HEK293 (cell line): Measurements from ENCODE around the gene RCOR3.

Source experiments
- CTCF ChIA-PET: fragments of 350-600 bp; formaldehyde crosslinking; extraction: SDS; loops from one replicate; lab custom pipeline; 2021; ENCODE audit warnings: antibody characterized with exemption; lab: Yijun Ruan, JAX
- POLR2A ChIA-PET: fragments of 300-600 bp; formaldehyde crosslinking; extraction: SDS; loops from one replicate; lab custom pipeline; 2020; ENCODE audit warnings: antibody characterized with exemption, inconsistent platforms; lab: Yijun Ruan, JAX
- H3K27ac ChIP-seq: fragments of 200-500 bp; sonication (Bioruptor generic); 2 replicates; pipeline ENCODE4 v1.5.1; 2014; ENCODE audit warnings: low read depth, low read length, control low read depth, inconsistent platforms; ENCODE audit errors: extremely low read depth
- H3K36me3 ChIP-seq, 2 experiments: fragments of 200-500 bp in 1 of 2; sonication (Bioruptor generic) in 1 of 2; 1 replicate in 1 of 2; 2 replicates in 1 of 2; pipeline ENCODE4 v1.5.1; 2014 to 2017; ENCODE audit warnings: inconsistent platforms in 2 of 2, low read length in 2 of 2; ENCODE audit not compliant: control insufficient read depth in 2 of 2, insufficient read depth in 1 of 2
- H3K4me1 ChIP-seq: fragments of 200-500 bp; sonication (Bioruptor generic); 2 replicates; pipeline ENCODE4 v1.5.1; 2014; ENCODE audit warnings: mild to moderate bottlenecking, low read length, inconsistent platforms; ENCODE audit not compliant: control insufficient read depth, insufficient read depth
- H3K4me3 ChIP-seq: 2 replicates; pipeline ENCODE4 v1.5.1; 2011; ENCODE audit warnings: low read depth, mild to moderate bottlenecking, control low read depth, low read length, moderate library complexity
- H3K9me3 ChIP-seq: fragments of 200-500 bp; sonication (Bioruptor generic); 2 replicates; pipeline ENCODE4 v1.5.1; 2014; ENCODE audit warnings: low read depth, low read length, inconsistent platforms; ENCODE audit not compliant: control insufficient read depth, insufficient read depth
- GLI4 ChIP-seq: fragments of 450-650 bp; formaldehyde crosslinking; IDR thresholded peaks from 2 replicates; pipeline ENCODE4 v1.5.1; 2016; ENCODE audit warnings: missing biosample characterization, missing genetic modification characterization
- GLIS2 ChIP-seq: fragments of 450-650 bp; formaldehyde crosslinking; IDR thresholded peaks from 2 replicates; pipeline ENCODE4 v1.5.1; 2016; ENCODE audit warnings: missing biosample characterization, missing genetic modification characterization
- HOXC10 ChIP-seq: sonication (generic); formaldehyde crosslinking; IDR thresholded peaks from 2 replicates; pipeline ENCODE4 v1.8.1; 2023; ENCODE audit warnings: mild to moderate bottlenecking, missing genetic modification reagents
- KLF7 ChIP-seq: fragments of 450-650 bp; formaldehyde crosslinking; IDR thresholded peaks from 2 replicates; pipeline ENCODE4 v1.5.1; 2016; ENCODE audit warnings: missing biosample characterization, missing genetic modification characterization, borderline replicate concordance
- MYNN ChIP-seq: fragments of 450-650 bp; formaldehyde crosslinking; IDR thresholded peaks from 2 replicates; pipeline ENCODE4 v1.5.1; 2016; ENCODE audit warnings: missing biosample characterization, missing genetic modification characterization, borderline replicate concordance
- PRDM1 ChIP-seq: fragments of 450-650 bp; formaldehyde crosslinking; IDR thresholded peaks from 2 replicates; pipeline ENCODE4; 2016; ENCODE audit warnings: missing biosample characterization, missing genetic modification characterization
- REPIN1 ChIP-seq: fragments of 450-650 bp; formaldehyde crosslinking; IDR thresholded peaks from 2 replicates; pipeline ENCODE4 v1.5.1; 2017; ENCODE audit warnings: missing biosample characterization, missing genetic modification characterization, low read depth
- ZFP37 ChIP-seq: fragments of 450-650 bp; formaldehyde crosslinking; IDR thresholded peaks from 2 replicates; pipeline ENCODE4 v1.5.1; 2016; ENCODE audit warnings: missing biosample characterization, missing genetic modification characterization
- ZNF10 ChIP-seq: fragments of 450-650 bp; formaldehyde crosslinking; IDR thresholded peaks from 2 replicates; pipeline ENCODE4 v1.5.1; 2017; ENCODE audit warnings: missing biosample characterization, missing genetic modification characterization
- ZNF184 ChIP-seq: fragments of 450-650 bp; IDR thresholded peaks from 2 replicates; pipeline ENCODE4 v1.5.1; 2018; ENCODE audit warnings: missing biosample characterization, mild to moderate bottlenecking, missing genetic modification characterization
- ZNF221 ChIP-seq: fragments of 450-650 bp; formaldehyde crosslinking; IDR thresholded peaks from 2 replicates; pipeline ENCODE4 v1.5.1; 2017; ENCODE audit warnings: missing biosample characterization, missing genetic modification characterization, borderline replicate concordance
- ZNF223 ChIP-seq: fragments of 450-650 bp; formaldehyde crosslinking; IDR thresholded peaks from 2 replicates; pipeline ENCODE4 v1.5.1; 2016; ENCODE audit warnings: missing biosample characterization, missing genetic modification characterization
- ZNF302 ChIP-seq: fragments of 450-650 bp; formaldehyde crosslinking; IDR thresholded peaks from 2 replicates; pipeline ENCODE4 v1.5.1; 2016; ENCODE audit warnings: missing biosample characterization, missing genetic modification characterization, low read depth
- ZNF324 ChIP-seq: fragments of 450-650 bp; formaldehyde crosslinking; IDR thresholded peaks from 2 replicates; pipeline ENCODE4 v1.5.1; 2016; ENCODE audit warnings: missing biosample characterization, missing genetic modification characterization
- ZNF341 ChIP-seq: fragments of 450-650 bp; formaldehyde crosslinking; IDR thresholded peaks from 2 replicates; pipeline ENCODE4; 2016; ENCODE audit warnings: low read depth, missing biosample characterization, missing genetic modification characterization
- ZNF350 ChIP-seq: fragments of 450-650 bp; formaldehyde crosslinking; IDR thresholded peaks from 2 replicates; pipeline ENCODE4 v1.5.0; 2017; ENCODE audit warnings: missing biosample characterization, mild to moderate bottlenecking, missing genetic modification characterization
- ZNF521 ChIP-seq: fragments of 450-650 bp; formaldehyde crosslinking; IDR thresholded peaks from 2 replicates; pipeline ENCODE4 v1.5.1; 2017; ENCODE audit warnings: missing biosample characterization, mild to moderate bottlenecking, missing genetic modification characterization
- ZNF544 ChIP-seq: fragments of 450-650 bp; formaldehyde crosslinking; IDR thresholded peaks from 2 replicates; pipeline ENCODE4 v1.5.0; 2017; ENCODE audit warnings: missing biosample characterization, missing genetic modification characterization
- ZNF555 ChIP-seq: fragments of 450-650 bp; formaldehyde crosslinking; conservative IDR thresholded peaks from 2 replicates; pipeline ENCODE4 v1.5.1; 2017; ENCODE audit warnings: missing biosample characterization, mild to moderate bottlenecking, missing genetic modification characterization, inconsistent platforms
- ZNF596 ChIP-seq: fragments of 450-650 bp; IDR thresholded peaks from 2 replicates; pipeline ENCODE4 v1.5.0; 2018; ENCODE audit warnings: missing biosample characterization, mild to moderate bottlenecking, missing genetic modification characterization, moderate library complexity
- ZNF623 ChIP-seq: fragments of 450-650 bp; formaldehyde crosslinking; IDR thresholded peaks from 2 replicates; pipeline ENCODE4 v1.5.1; 2016; ENCODE audit warnings: missing biosample characterization, missing genetic modification characterization
- ZNF626 ChIP-seq: fragments of 450-650 bp; sonication (Bioruptor Pico); formaldehyde crosslinking; IDR thresholded peaks from 2 replicates; pipeline ENCODE4 v1.5.1; 2018; ENCODE audit warnings: missing biosample characterization, missing genetic modification characterization, inconsistent platforms
- ZNF660 ChIP-seq: fragments of 450-650 bp; IDR thresholded peaks from 2 replicates; pipeline ENCODE4 v1.5.1; 2018; ENCODE audit warnings: missing biosample characterization, mild to moderate bottlenecking, missing genetic modification characterization
- ZNF76 ChIP-seq: fragments of 450-650 bp; formaldehyde crosslinking; IDR thresholded peaks from 2 replicates; pipeline ENCODE4; 2016; ENCODE audit warnings: low read depth, missing biosample characterization, missing genetic modification characterization, borderline replicate concordance
- ZNF785 ChIP-seq: fragments of 450-650 bp; formaldehyde crosslinking; IDR thresholded peaks from 2 replicates; pipeline ENCODE4 v1.5.1; 2016; ENCODE audit warnings: missing biosample characterization, missing genetic modification characterization
- ZNF791 ChIP-seq: fragments of 450-650 bp; formaldehyde crosslinking; IDR thresholded peaks from 2 replicates; pipeline ENCODE4 v1.5.1; 2016; ENCODE audit warnings: missing biosample characterization, missing genetic modification characterization
- TF ChIP-seq, protein P1 (sequence below): fragments of 450-650 bp; formaldehyde crosslinking; IDR thresholded peaks from 2 replicates; pipeline ENCODE4 v1.5.1; 2016; ENCODE audit warnings: missing biosample characterization, missing genetic modification characterization
- TF ChIP-seq, protein P2 (sequence below): fragments of 450-650 bp; formaldehyde crosslinking; IDR thresholded peaks from 2 replicates; pipeline ENCODE4 v1.5.1; 2016; ENCODE audit warnings: missing biosample characterization, missing genetic modification characterization
- TF ChIP-seq, protein P3 (sequence below): fragments of 450-650 bp; formaldehyde crosslinking; IDR thresholded peaks from 2 replicates; pipeline ENCODE4 v1.5.1; 2016; ENCODE audit warnings: missing biosample characterization, missing genetic modification characterization
- TF ChIP-seq, protein P4 (sequence below): fragments of 450-650 bp; formaldehyde crosslinking; IDR thresholded peaks from 2 replicates; pipeline ENCODE4 v1.5.1; 2016; ENCODE audit warnings: missing biosample characterization, missing genetic modification characterization

RCOR3 gene

DNA sequence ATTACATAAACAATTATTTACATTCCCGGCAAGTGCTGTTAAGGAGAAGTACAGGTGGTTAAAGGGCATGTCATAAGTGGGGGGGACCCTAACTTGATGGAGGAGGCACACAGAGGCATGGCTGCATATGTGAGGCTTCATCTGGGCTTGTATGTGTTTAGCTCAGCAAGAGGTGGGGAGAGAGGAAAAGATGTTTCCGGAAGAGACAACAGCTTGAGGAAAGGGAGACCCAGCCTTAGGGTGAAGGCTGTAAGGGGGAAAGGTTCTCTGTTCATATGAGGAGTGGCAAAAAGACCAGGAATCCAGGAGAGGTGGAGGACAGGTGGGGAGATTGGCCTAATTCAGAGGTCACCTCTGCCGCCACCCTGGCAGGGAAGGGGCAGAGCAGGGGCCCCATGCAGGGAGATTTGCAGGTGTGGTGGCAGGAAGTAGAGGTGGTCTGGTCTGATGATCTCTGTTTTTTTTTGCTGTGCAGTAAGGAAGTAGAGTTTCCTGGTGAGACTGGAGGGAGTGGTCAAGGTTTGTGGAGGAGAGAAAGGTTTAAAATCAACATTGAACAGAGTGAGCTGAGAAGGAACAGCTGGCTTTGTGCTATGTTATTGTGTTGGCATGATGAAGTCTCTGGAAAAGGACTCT, 76.5 kb downstream of the RCOR3 start (continued):
- no peak for TF ChIP-seq ZNF302 (tag by site-specific recombination)
- no peak for TF ChIP-seq PRDM1
- no peak for TF ChIP-seq ZNF341 (tag by site-specific recombination)
- TF ChIP-seq KLF7 (tag by site-specific recombination) = no peak

DNA sequence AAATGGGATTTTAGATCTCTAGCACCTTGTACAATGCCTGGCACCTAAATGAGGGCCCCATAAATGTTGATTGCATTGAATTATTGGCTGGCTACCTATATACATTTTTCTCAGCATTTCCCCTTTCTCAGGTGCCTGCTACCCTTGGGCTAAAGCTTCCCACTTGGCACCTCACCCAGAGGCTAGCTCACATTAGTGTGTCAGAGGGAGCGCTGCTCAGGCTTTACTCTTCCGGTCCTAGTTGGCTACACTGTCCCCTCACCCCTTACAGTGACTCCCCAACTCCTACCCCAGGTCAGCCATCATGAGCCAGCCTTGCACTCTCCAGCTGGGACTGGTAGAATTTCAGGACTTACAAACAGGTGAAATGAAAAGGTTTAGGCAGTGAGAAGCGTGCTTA, 77.0 kb downstream of the RCOR3 start:
- no peak overlapping the region for H3K27ac ChIP-seq

DNA sequence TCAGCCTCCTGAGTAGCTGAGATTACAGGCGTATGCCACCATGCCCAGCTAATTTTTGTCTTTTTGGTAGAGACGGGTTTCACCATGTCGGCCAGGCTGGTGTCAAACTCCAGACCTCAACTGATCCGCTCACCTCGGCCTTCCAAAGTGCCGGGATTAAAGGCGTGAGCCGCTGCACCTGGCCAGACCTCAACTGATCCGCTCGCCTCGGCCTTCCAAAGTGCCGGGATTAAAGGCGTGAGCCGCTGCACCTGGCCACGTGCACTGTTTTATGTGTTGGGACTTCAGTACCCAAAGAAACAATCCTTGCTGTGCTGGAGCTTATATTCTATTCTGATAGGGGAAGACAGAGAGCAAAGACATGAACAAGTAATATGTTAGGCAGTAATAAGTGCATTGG, 77.6 kb downstream of the RCOR3 start:
- no peaks in the 10 kb centered on the region for H3K36me3 ChIP-seq
- ChIA-PET POLR2A (interaction anchor here (0.7 kb wide), 1 partner anchor 46 kb away, joined by 3 read pairs; no protein-coding TSS in a partner anchor), CTCF (interaction anchor here (0.6 to 1.7 kb wide), 3 partner anchors 13 to 1067 kb away, joined by 3 to 5 read pairs (median 3); no protein-coding TSS in a partner anchor)
- H3K27ac ChIP-seq = no peak overlapping the region
- H3K4me3 ChIP-seq = no peak overlapping the region
- no peaks in the 10 kb centered on the region for H3K9me3 ChIP-seq
- H3K4me1 ChIP-seq = peaks cover 6% of the 10 kb centered on the region
- no peak for TF ChIP-seq ZNF223
- no peak for TF ChIP-seq ZNF623 (tag by site-specific recombination)
- TF ChIP-seq GLI4 (tag by site-specific recombination) = no peak
- no peak for TF ChIP-seq ZNF791 (tag by site-specific recombination)
- no peak for TF ChIP-seq ZNF555 (tag by site-specific recombination)
- TF ChIP-seq ZNF544 (tag by site-specific recombination) = no peak
- no peak for TF ChIP-seq ZNF302 (tag by site-specific recombination)
- TF ChIP-seq, protein P1, sequence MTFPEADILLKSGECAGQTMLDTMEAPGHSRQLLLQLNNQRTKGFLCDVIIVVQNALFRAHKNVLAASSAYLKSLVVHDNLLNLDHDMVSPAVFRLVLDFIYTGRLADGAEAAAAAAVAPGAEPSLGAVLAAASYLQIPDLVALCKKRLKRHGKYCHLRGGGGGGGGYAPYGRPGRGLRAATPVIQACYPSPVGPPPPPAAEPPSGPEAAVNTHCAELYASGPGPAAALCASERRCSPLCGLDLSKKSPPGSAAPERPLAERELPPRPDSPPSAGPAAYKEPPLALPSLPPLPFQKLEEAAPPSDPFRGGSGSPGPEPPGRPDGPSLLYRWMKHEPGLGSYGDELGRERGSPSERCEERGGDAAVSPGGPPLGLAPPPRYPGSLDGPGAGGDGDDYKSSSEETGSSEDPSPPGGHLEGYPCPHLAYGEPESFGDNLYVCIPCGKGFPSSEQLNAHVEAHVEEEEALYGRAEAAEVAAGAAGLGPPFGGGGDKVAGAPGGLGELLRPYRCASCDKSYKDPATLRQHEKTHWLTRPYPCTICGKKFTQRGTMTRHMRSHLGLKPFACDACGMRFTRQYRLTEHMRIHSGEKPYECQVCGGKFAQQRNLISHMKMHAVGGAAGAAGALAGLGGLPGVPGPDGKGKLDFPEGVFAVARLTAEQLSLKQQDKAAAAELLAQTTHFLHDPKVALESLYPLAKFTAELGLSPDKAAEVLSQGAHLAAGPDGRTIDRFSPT (tag by site-specific recombination) = no peak
- TF ChIP-seq ZNF785 (tag by site-specific recombination) = no peak
- no peak for TF ChIP-seq GLIS2 (tag by site-specific recombination)
- no peak for TF ChIP-seq ZNF626 (tag by site-specific recombination)
- TF ChIP-seq, protein P2, sequence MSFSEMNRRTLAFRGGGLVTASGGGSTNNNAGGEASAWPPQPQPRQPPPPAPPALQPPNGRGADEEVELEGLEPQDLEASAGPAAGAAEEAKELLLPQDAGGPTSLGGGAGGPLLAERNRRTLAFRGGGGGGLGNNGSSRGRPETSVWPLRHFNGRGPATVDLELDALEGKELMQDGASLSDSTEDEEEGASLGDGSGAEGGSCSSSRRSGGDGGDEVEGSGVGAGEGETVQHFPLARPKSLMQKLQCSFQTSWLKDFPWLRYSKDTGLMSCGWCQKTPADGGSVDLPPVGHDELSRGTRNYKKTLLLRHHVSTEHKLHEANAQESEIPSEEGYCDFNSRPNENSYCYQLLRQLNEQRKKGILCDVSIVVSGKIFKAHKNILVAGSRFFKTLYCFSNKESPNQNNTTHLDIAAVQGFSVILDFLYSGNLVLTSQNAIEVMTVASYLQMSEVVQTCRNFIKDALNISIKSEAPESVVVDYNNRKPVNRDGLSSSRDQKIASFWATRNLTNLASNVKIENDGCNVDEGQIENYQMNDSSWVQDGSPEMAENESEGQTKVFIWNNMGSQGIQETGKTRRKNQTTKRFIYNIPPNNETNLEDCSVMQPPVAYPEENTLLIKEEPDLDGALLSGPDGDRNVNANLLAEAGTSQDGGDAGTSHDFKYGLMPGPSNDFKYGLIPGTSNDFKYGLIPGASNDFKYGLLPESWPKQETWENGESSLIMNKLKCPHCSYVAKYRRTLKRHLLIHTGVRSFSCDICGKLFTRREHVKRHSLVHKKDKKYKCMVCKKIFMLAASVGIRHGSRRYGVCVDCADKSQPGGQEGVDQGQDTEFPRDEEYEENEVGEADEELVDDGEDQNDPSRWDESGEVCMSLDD (tag by site-specific recombination) = no peak
- TF ChIP-seq PRDM1 = no peak
- TF ChIP-seq, protein P3, sequence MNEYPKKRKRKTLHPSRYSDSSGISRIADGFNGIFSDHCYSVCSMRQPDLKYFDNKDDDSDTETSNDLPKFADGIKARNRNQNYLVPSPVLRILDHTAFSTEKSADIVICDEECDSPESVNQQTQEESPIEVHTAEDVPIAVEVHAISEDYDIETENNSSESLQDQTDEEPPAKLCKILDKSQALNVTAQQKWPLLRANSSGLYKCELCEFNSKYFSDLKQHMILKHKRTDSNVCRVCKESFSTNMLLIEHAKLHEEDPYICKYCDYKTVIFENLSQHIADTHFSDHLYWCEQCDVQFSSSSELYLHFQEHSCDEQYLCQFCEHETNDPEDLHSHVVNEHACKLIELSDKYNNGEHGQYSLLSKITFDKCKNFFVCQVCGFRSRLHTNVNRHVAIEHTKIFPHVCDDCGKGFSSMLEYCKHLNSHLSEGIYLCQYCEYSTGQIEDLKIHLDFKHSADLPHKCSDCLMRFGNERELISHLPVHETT (tag by site-specific recombination) = no peak
- no peak for TF ChIP-seq MYNN (tag by site-specific recombination)

More for the DNA sequence above, 77.0 kb downstream of the RCOR3 start:
- POLR2A ChIA-PET = no interaction called here
- TF ChIP-seq ZNF184 (no peak), ZNF626 (tag by site-specific recombination) (no peak), GLIS2 (tag by site-specific recombination) (no peak), REPIN1 (no peak), ZNF10 (tag by site-specific recombination) (no peak), ZNF555 (tag by site-specific recombination) (no peak), HOXC10 (CRISPR knock-in tag) (no peak), ZNF521 (no peak), ZNF324 (tag by site-specific recombination) (no peak), ZNF596 (tag by site-specific recombination) (no peak), ZNF221 (tag by site-specific recombination) (no peak), ZFP37 (tag by site-specific recombination) (no peak), ZNF660 (tag by site-specific recombination) (no peak), ZNF76 (tag by site-specific recombination) (no peak), ZNF350 (no peak)
- TF ChIP-seq, protein P4, sequence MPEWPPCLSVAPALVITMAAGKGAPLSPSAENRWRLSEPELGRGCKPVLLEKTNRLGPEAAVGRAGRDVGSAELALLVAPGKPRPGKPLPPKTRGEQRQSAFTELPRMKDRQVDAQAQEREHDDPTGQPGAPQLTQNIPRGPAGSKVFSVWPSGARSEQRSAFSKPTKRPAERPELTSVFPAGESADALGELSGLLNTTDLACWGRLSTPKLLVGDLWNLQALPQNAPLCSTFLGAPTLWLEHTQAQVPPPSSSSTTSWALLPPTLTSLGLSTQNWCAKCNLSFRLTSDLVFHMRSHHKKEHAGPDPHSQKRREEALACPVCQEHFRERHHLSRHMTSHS (tag by site-specific recombination) = no peak
- TF ChIP-seq, protein P3 (tag by site-specific recombination) = no peak
- Histone ChIP-seq H3K9me3 (no peaks in the 10 kb centered on the region), H3K4me1 (peaks cover 6% of the 10 kb centered on the region), H3K36me3 (no peaks in the 10 kb centered on the region), H3K4me3 (no peak overlapping the region)
- CTCF ChIA-PET = interaction anchor here (0.6 to 1.7 kb wide), 4 partner anchors 13 to 1066 kb away, joined by 3 to 7 read pairs (median 4); no protein-coding TSS in a partner anchor
